Measurements from ENCODE around the gene LY6G6F.

Gene LY6G6F

GRCh38 chr6:31713465-31713864, 6.8 kb downstream of the LY6G6F start:
- H3K4me3 ChIP-seq (ENCODE audit: low read depth, low read length), result no peak overlapping the region
- DNase-seq (ENCODE audit: low read depth), result no peak
- TF ChIP-seq, protein P1, sequence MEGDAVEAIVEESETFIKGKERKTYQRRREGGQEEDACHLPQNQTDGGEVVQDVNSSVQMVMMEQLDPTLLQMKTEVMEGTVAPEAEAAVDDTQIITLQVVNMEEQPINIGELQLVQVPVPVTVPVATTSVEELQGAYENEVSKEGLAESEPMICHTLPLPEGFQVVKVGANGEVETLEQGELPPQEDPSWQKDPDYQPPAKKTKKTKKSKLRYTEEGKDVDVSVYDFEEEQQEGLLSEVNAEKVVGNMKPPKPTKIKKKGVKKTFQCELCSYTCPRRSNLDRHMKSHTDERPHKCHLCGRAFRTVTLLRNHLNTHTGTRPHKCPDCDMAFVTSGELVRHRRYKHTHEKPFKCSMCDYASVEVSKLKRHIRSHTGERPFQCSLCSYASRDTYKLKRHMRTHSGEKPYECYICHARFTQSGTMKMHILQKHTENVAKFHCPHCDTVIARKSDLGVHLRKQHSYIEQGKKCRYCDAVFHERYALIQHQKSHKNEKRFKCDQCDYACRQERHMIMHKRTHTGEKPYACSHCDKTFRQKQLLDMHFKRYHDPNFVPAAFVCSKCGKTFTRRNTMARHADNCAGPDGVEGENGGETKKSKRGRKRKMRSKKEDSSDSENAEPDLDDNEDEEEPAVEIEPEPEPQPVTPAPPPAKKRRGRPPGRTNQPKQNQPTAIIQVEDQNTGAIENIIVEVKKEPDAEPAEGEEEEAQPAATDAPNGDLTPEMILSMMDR (conservative IDR thresholded peaks at IDR 0.05; ENCODE audit: low read depth, low read length), result no peak

DNA sequence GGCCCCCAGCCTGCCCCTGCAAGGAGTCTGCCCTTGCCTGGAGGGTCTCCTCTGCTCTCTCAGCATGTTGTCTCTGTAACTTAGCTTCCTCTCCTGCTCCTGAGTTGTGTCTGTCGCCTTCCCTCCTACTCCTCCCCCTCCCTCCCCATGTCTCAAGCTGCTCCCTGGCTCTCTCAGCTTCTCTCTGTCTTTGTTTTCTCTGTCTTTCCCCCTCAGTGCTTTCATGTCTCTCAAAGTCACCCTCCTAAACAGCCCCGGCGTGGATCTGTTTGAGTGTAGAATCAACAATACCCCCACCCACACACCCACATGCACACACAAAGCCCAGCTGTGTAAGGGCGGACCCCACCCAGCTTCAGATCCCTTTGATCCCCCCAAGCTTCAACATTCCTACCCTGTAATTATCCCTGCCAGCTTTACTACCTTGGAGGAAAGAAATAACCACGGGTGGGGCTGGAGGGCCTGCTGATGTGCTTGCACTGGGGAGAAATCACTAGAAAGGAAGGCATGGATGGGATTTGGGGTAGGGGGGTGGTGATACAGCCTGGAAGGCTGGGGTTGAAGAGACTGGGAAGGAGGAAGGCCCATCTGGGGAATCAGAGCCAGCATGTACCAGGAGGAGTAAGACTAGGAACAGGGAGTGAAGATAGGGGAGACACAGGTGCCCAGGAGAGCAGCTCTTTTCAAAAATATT, 7.5 kb downstream of the LY6G6F start:
- DNase-seq (ENCODE audit: low read depth), result no peak
- TF ChIP-seq, protein P1 (conservative IDR thresholded peaks at IDR 0.05; ENCODE audit: low read depth, low read length), result no peak
- no peak overlapping the region for H3K4me3 ChIP-seq (ENCODE audit: low read depth, low read length)

GRCh38 chr6:31715022-31715958, 8.6 kb downstream of the LY6G6F start, which contains the start of gene LY6G6D:
Gene LY6G6D, plus strand, starts transcription at chr6:31715348. Its CDS starts 8 bp downstream, at chr6:31715356.
- TF ChIP-seq, protein P1 (conservative IDR thresholded peaks at IDR 0.05; ENCODE audit: low read depth, low read length), result no peak
- no peak within 1 kb of the TSS for H3K4me3 ChIP-seq (ENCODE audit: low read depth, low read length)
- DNase-seq (ENCODE audit: low read depth), result no peak

GRCh38 chr6:31717499-31718222, 11.0 kb downstream of the LY6G6F start:
- H3K4me3 ChIP-seq (ENCODE audit: low read depth, low read length), result no peak overlapping the region
- TF ChIP-seq, protein P1 (conservative IDR thresholded peaks at IDR 0.05; ENCODE audit: low read depth, low read length), result no peak
- DNase-seq (ENCODE audit: low read depth), result no peak

GRCh38 chr6:31718265-31718664, 11.6 kb downstream of the LY6G6F start:
- no peak for DNase-seq (ENCODE audit: low read depth)
- TF ChIP-seq, protein P1 (conservative IDR thresholded peaks at IDR 0.05; ENCODE audit: low read depth, low read length), result no peak
- H3K4me3 ChIP-seq (ENCODE audit: low read depth, low read length), result no peak overlapping the region

- no peak overlapping the region for H3K4me3 ChIP-seq (ENCODE audit: low read depth, low read length)
- DNase-seq (ENCODE audit: low read depth), result no peak
- TF ChIP-seq, protein P1 (conservative IDR thresholded peaks at IDR 0.05; ENCODE audit: low read depth, low read length), result no peak
Observed at GRCh38 chr6:31719001-31719400, 12.3 kb downstream of the LY6G6F start.

Data from choroid plexus epithelial cell (primary cell).